BE2C (cell line): ENCODE data around the gene RPL5.

ENCODE experiments used
- DNase-seq: peaks from one replicate; pipeline ENCODE4 v3.0.0-alpha.2; 2020
- H3K27me3 ChIP-seq: fragments of 250-450 bp; sonication (Bioruptor Pico); 2 replicates; pipeline ENCODE4 v1.5.1; 2020; ENCODE audit warnings: mild to moderate bottlenecking
- H3K36me3 ChIP-seq: fragments of 250-450 bp; sonication (Bioruptor Pico); 2 replicates; pipeline ENCODE4 v1.5.1; 2020; ENCODE audit warnings: mild to moderate bottlenecking
- H3K4me1 ChIP-seq: fragments of 250-450 bp; sonication (Bioruptor Pico); 2 replicates; pipeline ENCODE4 v1.5.1; 2020
- H3K4me3 ChIP-seq: 2 replicates; pipeline ENCODE4 v1.5.1; 2011; ENCODE audit warnings: low read depth, low read length
- H3K9me3 ChIP-seq: fragments of 250-450 bp; sonication (Bioruptor Pico); 2 replicates; pipeline ENCODE4 v1.5.1; 2020
- TF ChIP-seq, protein P1 (sequence below): IDR thresholded peaks from 2 replicates; pipeline ENCODE4 v1.5.1; 2012; ENCODE audit warnings: mild to moderate bottlenecking, low read depth, low read length

The RPL5 gene

GRCh38 chr1:92870591-92870990, 38.8 kb downstream of the RPL5 start:
- Histone ChIP-seq H3K9me3 (no peaks in the 10 kb centered on the region), H3K4me1 (no peaks in the 10 kb centered on the region), H3K27me3 (no peaks in the 10 kb centered on the region), H3K36me3 (no peaks in the 10 kb centered on the region), H3K4me3 (no peak overlapping the region)
- TF ChIP-seq, protein P1, sequence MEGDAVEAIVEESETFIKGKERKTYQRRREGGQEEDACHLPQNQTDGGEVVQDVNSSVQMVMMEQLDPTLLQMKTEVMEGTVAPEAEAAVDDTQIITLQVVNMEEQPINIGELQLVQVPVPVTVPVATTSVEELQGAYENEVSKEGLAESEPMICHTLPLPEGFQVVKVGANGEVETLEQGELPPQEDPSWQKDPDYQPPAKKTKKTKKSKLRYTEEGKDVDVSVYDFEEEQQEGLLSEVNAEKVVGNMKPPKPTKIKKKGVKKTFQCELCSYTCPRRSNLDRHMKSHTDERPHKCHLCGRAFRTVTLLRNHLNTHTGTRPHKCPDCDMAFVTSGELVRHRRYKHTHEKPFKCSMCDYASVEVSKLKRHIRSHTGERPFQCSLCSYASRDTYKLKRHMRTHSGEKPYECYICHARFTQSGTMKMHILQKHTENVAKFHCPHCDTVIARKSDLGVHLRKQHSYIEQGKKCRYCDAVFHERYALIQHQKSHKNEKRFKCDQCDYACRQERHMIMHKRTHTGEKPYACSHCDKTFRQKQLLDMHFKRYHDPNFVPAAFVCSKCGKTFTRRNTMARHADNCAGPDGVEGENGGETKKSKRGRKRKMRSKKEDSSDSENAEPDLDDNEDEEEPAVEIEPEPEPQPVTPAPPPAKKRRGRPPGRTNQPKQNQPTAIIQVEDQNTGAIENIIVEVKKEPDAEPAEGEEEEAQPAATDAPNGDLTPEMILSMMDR: no peak
- no peak for DNase-seq

- H3K9me3 ChIP-seq: no peaks in the 10 kb centered on the region
- H3K4me3 ChIP-seq: no peak overlapping the region
- no peaks in the 10 kb centered on the region for H3K36me3 ChIP-seq
- no peaks in the 10 kb centered on the region for H3K27me3 ChIP-seq
- TF ChIP-seq, protein P1: no peak
- no peaks in the 10 kb centered on the region for H3K4me1 ChIP-seq
- DNase-seq: peak; percentile 68
Measured at GRCh38 chr1:92872719-92873118, 40.9 kb downstream of the RPL5 start.

GRCh38 chr1:92874987-92875386, 43.1 kb downstream of the RPL5 start:
- DNase-seq: no peak
- H3K36me3 ChIP-seq: no peaks in the 10 kb centered on the region
- no peaks in the 10 kb centered on the region for H3K27me3 ChIP-seq
- TF ChIP-seq, protein P1: no peak
- no peaks in the 10 kb centered on the region; the same call in 1 of the 2 replicates for H3K4me1 ChIP-seq
- no peak overlapping the region for H3K4me3 ChIP-seq
- H3K9me3 ChIP-seq: no peaks in the 10 kb centered on the region

DNA sequence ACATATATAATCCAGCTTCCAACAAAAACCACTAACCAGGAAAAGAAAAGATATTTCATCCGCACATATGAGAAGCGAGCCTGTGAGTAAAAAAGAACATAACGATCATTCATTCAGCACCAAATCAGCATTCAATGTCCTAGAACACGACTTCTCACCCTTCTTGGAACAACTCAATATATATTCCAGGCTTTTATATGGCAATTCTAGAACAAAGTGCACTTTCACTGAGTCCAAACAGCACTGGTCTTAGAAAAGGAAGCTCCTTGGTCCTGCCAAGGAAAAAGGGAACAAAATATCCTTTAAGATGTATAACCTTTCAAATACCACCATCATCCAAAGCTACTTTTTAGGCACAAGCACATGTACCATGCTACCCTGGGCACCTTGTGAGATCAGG, 44.5 kb downstream of the RPL5 start:
- Histone ChIP-seq H3K27me3 (no peaks in the 10 kb centered on the region), H3K4me3 (no peak overlapping the region), H3K4me1 (no peaks in the 10 kb centered on the region; the same call in 1 of the 2 replicates), H3K9me3 (no peaks in the 10 kb centered on the region), H3K36me3 (no peaks in the 10 kb centered on the region)
- no peak for DNase-seq
- TF ChIP-seq, protein P1: no peak

- no peak for DNase-seq
Measured at GRCh38 chr1:92877081-92877711, 45.4 kb downstream of the RPL5 start.

DNA sequence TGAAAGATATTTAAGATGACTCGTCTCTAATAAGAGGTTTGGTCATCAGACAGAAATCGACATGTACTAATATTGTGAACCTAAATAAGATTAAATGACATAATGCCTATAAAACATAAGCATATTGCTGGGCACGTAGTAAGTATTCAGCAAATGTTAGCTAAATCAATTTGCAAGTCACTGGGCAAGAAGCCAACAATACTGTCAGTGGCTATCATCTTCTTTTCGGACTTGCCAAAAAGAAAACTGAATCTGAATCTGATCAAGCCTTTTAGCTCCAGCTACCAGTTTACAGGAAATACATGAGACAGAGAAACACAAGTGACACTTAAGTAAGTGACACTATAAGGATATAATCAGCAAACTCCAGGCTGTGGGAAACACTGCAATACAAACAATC, 46.0 kb downstream of the RPL5 start:
- no peaks in the 10 kb centered on the region for H3K36me3 ChIP-seq
- DNase-seq: peak; percentile 46
- H3K4me3 ChIP-seq: peak overlapping the region; percentile 2
- H3K9me3 ChIP-seq: no peaks in the 10 kb centered on the region
- no peaks in the 10 kb centered on the region for H3K27me3 ChIP-seq
- H3K4me1 ChIP-seq: no peaks in the 10 kb centered on the region; the same call in 1 of the 2 replicates
- TF ChIP-seq, protein P1: no peak

More at GRCh38 chr1:92877081-92877711, 45.4 kb downstream of the RPL5 start:
- Histone ChIP-seq H3K4me3 (peak overlapping the region; percentile 12; the same call in 1 of the 2 replicates), H3K9me3 (no peaks in the 10 kb centered on the region), H3K27me3 (no peaks in the 10 kb centered on the region), H3K36me3 (no peaks in the 10 kb centered on the region), H3K4me1 (no peaks in the 10 kb centered on the region; the same call in 1 of the 2 replicates)
- TF ChIP-seq, protein P1: no peak
